Spleen (tissue), 7 donors: Measurements from ENCODE around the gene DGKG.
A peak's percentile ranks its signal among the peaks of the same experiment; 100 is the strongest.

Experiments used
- CTCF ChIP-seq, 11 experiments: fragments of 200-600 bp in 7 of 11; fragments of 450-650 bp in 4 of 11; sonication (generic) in 4 of 11; IDR thresholded peaks in 8 of 11; conservative IDR thresholded peaks in 3 of 11; 1 replicate in 7 of 11; 2 replicates in 4 of 11; pipeline versions ENCODE4 v1.4.0 to v1.8.0; 2016 to 2021; ENCODE audit warnings: antibody characterized with exemption in 11 of 11, inconsistent platforms in 4 of 11, mild to moderate bottlenecking in 1 of 11
- POLR2AphosphoS5 ChIP-seq, 3 donors: sonication (generic); formaldehyde crosslinking; IDR thresholded peaks; one replicate each; pipeline ENCODE4 v1.5.1; 2017; ENCODE audit warnings: antibody characterized with exemption in 3 of 3
- donor health status: DM: no; HTN: no; CAD: no; lungs with moderate emphysema.
- donor health status: DM: no; HTN: no; CAD: no.
- donor health status: DM: no; HTN: no; CAD: no.

GRCh38 chr3:186259612-186260383 lies 102.2 kb downstream of the DGKG start:
- TF ChIP-seq CTCF (IDR thresholded peaks at IDR 0.05 in 8 of 11, conservative IDR thresholded peaks at IDR 0.05 in 3 of 11) (peak; percentile 58 to 90 (median 73)), POLR2AphosphoS5 (IDR thresholded peaks at IDR 0.05) (peak in 1 of 3 donors; percentile 36)
